Glomerular visceral epithelial cell (primary cell): ENCODE results near the gene RALGAPA2.

ENCODE experiments used
- DNase-seq: peaks from one replicate; pipeline ENCODE4 v3.0.0-alpha.2; 2016; ENCODE audit errors: extremely low spot score

Gene RALGAPA2

GRCh38 chr20:20721489-20721888, 9.0 kb upstream of the RALGAPA2 start:
- no peak for DNase-seq

GRCh38 chr20:20720158-20720557, 7.7 kb upstream of the RALGAPA2 start:
- DNase-seq = no peak

GRCh38 chr20:20719411-20719810, 7.0 kb upstream of the RALGAPA2 start:
- no peak for DNase-seq

- no peak for DNase-seq
Observed at GRCh38 chr20:20713244-20713765, 861 bp upstream of the RALGAPA2 start.

- no peak for DNase-seq
Observed at GRCh38 chr20:20712004-20712473, 405 bp downstream of the RALGAPA2 start.

- no peak for DNase-seq
Observed at GRCh38 chr20:20711413-20711812, 1.0 kb downstream of the RALGAPA2 start.

GRCh38 chr20:20710443-20711315, 1.8 kb downstream of the RALGAPA2 start:
- DNase-seq = peak; percentile 27

- DNase-seq = no peak
Observed at GRCh38 chr20:20709887-20710286, 2.6 kb downstream of the RALGAPA2 start.

- DNase-seq = no peak
Observed at GRCh38 chr20:20706285-20706684, 6.2 kb downstream of the RALGAPA2 start.

GRCh38 chr20:20702330-20703245, 9.9 kb downstream of the RALGAPA2 start:
- DNase-seq = no peak

- no peak for DNase-seq
Observed at GRCh38 chr20:20699917-20700316, 12.5 kb downstream of the RALGAPA2 start.

GRCh38 chr20:20699144-20699543, 13.3 kb downstream of the RALGAPA2 start:
- DNase-seq = no peak

GRCh38 chr20:20697325-20697845, 15.1 kb downstream of the RALGAPA2 start:
- DNase-seq = no peak

GRCh38 chr20:20695250-20695816, 17.1 kb downstream of the RALGAPA2 start:
- no peak for DNase-seq

- no peak for DNase-seq
Observed at GRCh38 chr20:20694591-20694990, 17.9 kb downstream of the RALGAPA2 start.

GRCh38 chr20:20692587-20692986, 19.9 kb downstream of the RALGAPA2 start:
- DNase-seq = no peak

- no peak for DNase-seq
Observed at GRCh38 chr20:20691477-20692235, 20.8 kb downstream of the RALGAPA2 start.

GRCh38 chr20:20690676-20691476, 21.6 kb downstream of the RALGAPA2 start:
- DNase-seq = no peak

- DNase-seq = no peak
Observed at GRCh38 chr20:20687319-20687718, 25.1 kb downstream of the RALGAPA2 start.

- peak; percentile 71 for DNase-seq
Observed at GRCh38 chr20:20685635-20686034, 26.8 kb downstream of the RALGAPA2 start.
